NCI-H1092 treated with DMSO at 0.1 percent for 48 hours (cell line): Measurements from ENCODE around the gene KRTAP10-5.
"Not testable (repeated sequence)": the region's sequence is repeated elsewhere in the genome, so short reads cannot be mapped to it uniquely, and the experiment has no call there.

Experiments used
- DNase-seq: peaks from one replicate; lab custom pipeline; 2025; lab: John Stamatoyannopoulos, UW

The KRTAP10-5 gene

GRCh38 chr21:44610157-44610843 is 29.9 kb upstream of the KRTAP10-5 start:
- DNase-seq, result not testable (repeated sequence)

- no peak for DNase-seq
These were observed 28.8 kb upstream of the KRTAP10-5 start for GRCh38 chr21:44609193-44609592.

- DNase-seq, result no peak
These were observed 26.1 kb upstream of the KRTAP10-5 start for GRCh38 chr21:44606495-44606894.

- DNase-seq, result no peak
These were observed 23.5 kb upstream of the KRTAP10-5 start for GRCh38 chr21:44603911-44604310.

GRCh38 chr21:44603109-44603875 is 22.9 kb upstream of the KRTAP10-5 start:
- DNase-seq, result no peak

GRCh38 chr21:44602463-44602850 is 22.1 kb upstream of the KRTAP10-5 start:
- no peak for DNase-seq

GRCh38 chr21:44601596-44602462 is 21.4 kb upstream of the KRTAP10-5 start:
- DNase-seq, result no peak

GRCh38 chr21:44601091-44601490 is 20.7 kb upstream of the KRTAP10-5 start:
- DNase-seq, result not testable (repeated sequence)

GRCh38 chr21:44600118-44600978 is 19.9 kb upstream of the KRTAP10-5 start, which contains the start of gene KRTAP10-7:
Gene KRTAP10-7, plus strand, starts transcription at chr21:44600597. Its CDS starts 25 bp downstream, at chr21:44600622.
- not testable (repeated sequence) for DNase-seq

- DNase-seq, result no peak
These were observed 19.0 kb upstream of the KRTAP10-5 start for GRCh38 chr21:44599264-44600029.

GRCh38 chr21:44598061-44598460 is 17.7 kb upstream of the KRTAP10-5 start:
- DNase-seq, result no peak

GRCh38 chr21:44596068-44596725 is 15.8 kb upstream of the KRTAP10-5 start:
- DNase-seq, result no peak

GRCh38 chr21:44595524-44595923 is 15.1 kb upstream of the KRTAP10-5 start:
- DNase-seq, result no peak

- DNase-seq, result no peak
These were observed 14.1 kb upstream of the KRTAP10-5 start for GRCh38 chr21:44594406-44594916.

- DNase-seq, result no peak
These were observed 13.4 kb upstream of the KRTAP10-5 start for GRCh38 chr21:44593598-44594405.

- no peak for DNase-seq
These were observed 12.3 kb upstream of the KRTAP10-5 start, which contains the start of gene KRTAP10-6 for GRCh38 chr21:44592446-44593311. Gene KRTAP10-6, minus strand, starts transcription at chr21:44592505. Its CDS starts 21 bp downstream, at chr21:44592484.

GRCh38 chr21:44591801-44592130 is 11.4 kb upstream of the KRTAP10-5 start:
- DNase-seq, result peak; percentile 12
